Astrocyte of the cerebellum (primary cell): Measurements from ENCODE around the gene RIPOR3.

ENCODE experiments used
- DNase-seq: peaks from one replicate; pipeline ENCODE4 v3.0.0-alpha.2; 2011; ENCODE audit warnings: low read depth
- H3K4me3 ChIP-seq: 2 replicates; pipeline ENCODE4 v1.5.1; 2011; ENCODE audit warnings: mild to moderate bottlenecking, low read depth, low read length, moderate library complexity
- CTCF ChIP-seq: IDR thresholded peaks from 2 replicates; pipeline ENCODE4 v1.5.1; 2012; ENCODE audit warnings: low read length, low read depth, moderate library complexity, mild to moderate bottlenecking; ENCODE audit errors: missing control alignments
- in situ Hi-C: cut with HindIII; loops from 2 replicates; pipeline ENCODE4 v1.10.0; 2017; ENCODE audit warnings: low sequenced_read_pairs

The RIPOR3 gene

GRCh38 chr20:50712771-50713656 is 21.7 kb upstream of the RIPOR3 start:
- TF ChIP-seq CTCF: no peak
- DNase-seq: no peak
- in situ Hi-C loops: loop anchor here (5.0 to 10.0 kb wide), 2 partner anchors 91 to 228 kb away; no protein-coding TSS in a partner anchor
- H3K4me3 ChIP-seq: no peak overlapping the region

- no peak overlapping the region for H3K4me3 ChIP-seq
- no peak for TF ChIP-seq CTCF
- in situ Hi-C loops: loop anchor here (5.0 to 10.0 kb wide), 2 partner anchors 89 to 226 kb away; no protein-coding TSS in a partner anchor
Measured at GRCh38 chr20:50711113-50711825, 19.9 kb upstream of the RIPOR3 start.

GRCh38 chr20:50710492-50711063 is 19.2 kb upstream of the RIPOR3 start:
- DNase-seq: no peak
- in situ Hi-C loops: loop anchor here (5.0 to 10.0 kb wide), 2 partner anchors 88 to 226 kb away; no protein-coding TSS in a partner anchor
- no peak for TF ChIP-seq CTCF
- H3K4me3 ChIP-seq: no peak overlapping the region

More at GRCh38 chr20:50711113-50711825, 19.9 kb upstream of the RIPOR3 start:
- DNase-seq: no peak

GRCh38 chr20:50709636-50709973 is 18.3 kb upstream of the RIPOR3 start:
- no peak for TF ChIP-seq CTCF
- H3K4me3 ChIP-seq: no peak overlapping the region
- DNase-seq: no peak
- in situ Hi-C loops: no loop called here

GRCh38 chr20:50708845-50709635 is 17.7 kb upstream of the RIPOR3 start:
- DNase-seq: no peak
- no peak overlapping the region for H3K4me3 ChIP-seq
- in situ Hi-C loops: no loop called here
- TF ChIP-seq CTCF: no peak

- TF ChIP-seq CTCF: no peak
- in situ Hi-C loops: no loop called here
- DNase-seq: peak; percentile 49
- H3K4me3 ChIP-seq: no peak overlapping the region
Measured at GRCh38 chr20:50704971-50705370, 13.6 kb upstream of the RIPOR3 start.
